GM12874 (cell line): Measurements from ENCODE around the gene DYNC1LI1.

Experiments
- CTCF ChIP-seq: IDR thresholded peaks from 2 replicates; pipeline ENCODE4 v1.5.1; 2011; ENCODE audit warnings: low read depth, mild to moderate bottlenecking, control low read depth, low read length, moderate library complexity; ENCODE audit not compliant: insufficient read depth

DYNC1LI1 gene

GRCh38 chr3:32498252-32498651, 72.4 kb downstream of the DYNC1LI1 start:
- no peak for TF ChIP-seq CTCF

GRCh38 chr3:32495609-32496008, 75.0 kb downstream of the DYNC1LI1 start:
- no peak for TF ChIP-seq CTCF

GRCh38 chr3:32495085-32495484, 75.6 kb downstream of the DYNC1LI1 start:
- no peak for TF ChIP-seq CTCF

- no peak for TF ChIP-seq CTCF
Measured at GRCh38 chr3:32493437-32494414, 76.9 kb downstream of the DYNC1LI1 start.

GRCh38 chr3:32492684-32493436, 77.8 kb downstream of the DYNC1LI1 start:
- no peak for TF ChIP-seq CTCF

- no peak for TF ChIP-seq CTCF
Measured at GRCh38 chr3:32488474-32489008, 82.1 kb downstream of the DYNC1LI1 start.
